ENCODE data around the gene PIP5KL1.

DNA sequence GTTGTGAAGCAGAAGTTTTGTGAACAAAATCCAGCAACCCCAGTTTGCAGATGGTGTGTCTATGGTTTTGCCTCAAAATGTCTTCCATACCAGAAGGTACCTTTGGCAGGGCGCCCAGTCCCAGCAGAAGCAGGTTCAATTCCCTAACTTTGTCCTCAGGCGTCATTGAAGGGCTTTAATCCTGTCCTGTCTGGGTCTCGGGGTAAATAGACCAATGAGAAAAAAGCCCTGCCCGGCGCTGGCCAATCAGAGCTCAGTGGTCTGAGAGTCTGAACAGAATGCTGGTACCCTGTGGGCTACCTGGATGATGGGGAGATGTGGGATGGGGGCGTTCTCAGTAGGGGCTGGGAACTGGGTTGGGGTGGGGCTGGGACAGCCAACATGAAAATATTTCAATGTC, 7.5 kb downstream of the PIP5KL1 start:
- TF ChIP-seq POLR2AphosphoS5 (IDR thresholded peaks at IDR 0.05; ENCODE audit: borderline replicate concordance, low read depth, low read length) (no peak), EZH2 (IDR thresholded peaks at IDR 0.05) (no peak), FOXP2 (optimal IDR thresholded peaks at IDR 0.05; ENCODE audit: control extremely low read depth, extremely low read length, insufficient read depth) (no peak)

Measured in SK-N-MC (cell line).